ENCODE measurements around the gene CNPY2.

CNPY2 gene

DNA sequence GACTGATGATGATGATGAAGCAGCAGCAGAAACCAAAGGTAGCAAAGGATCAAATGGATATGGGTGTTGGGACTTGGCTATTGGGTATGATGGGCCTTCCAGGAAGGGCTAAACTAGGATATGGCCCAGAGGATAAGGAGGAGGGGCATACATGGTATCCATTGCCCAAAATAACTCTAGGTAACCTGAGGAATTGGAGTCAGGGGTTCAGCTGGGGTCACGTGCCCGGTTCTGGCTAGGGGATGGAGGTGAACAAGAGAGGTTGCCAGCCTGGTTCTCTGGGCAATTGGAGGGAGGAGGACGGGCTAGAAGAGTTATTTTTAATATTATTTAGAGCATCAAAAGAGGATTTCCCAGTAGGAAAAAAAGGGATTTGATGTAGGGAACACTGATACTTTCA, 54.9 kb downstream of the CNPY2 start:
- Histone ChIP-seq H3K4me3 (no peak overlapping the region), H3K36me3 (peaks cover under 1 to 4% (median 3%) of the 10 kb centered on the region in 3 donors), H3K27me3 (no peaks in the 10 kb centered on the region), H3K9me3 (no peaks in the 10 kb centered on the region), H3K27ac (no peak overlapping the region), H3K4me1 (peaks cover 0 to 30% (median 23%) of the 10 kb centered on the region in 4 donors)
- no peak for DNase-seq
- TF ChIP-seq, protein P1, sequence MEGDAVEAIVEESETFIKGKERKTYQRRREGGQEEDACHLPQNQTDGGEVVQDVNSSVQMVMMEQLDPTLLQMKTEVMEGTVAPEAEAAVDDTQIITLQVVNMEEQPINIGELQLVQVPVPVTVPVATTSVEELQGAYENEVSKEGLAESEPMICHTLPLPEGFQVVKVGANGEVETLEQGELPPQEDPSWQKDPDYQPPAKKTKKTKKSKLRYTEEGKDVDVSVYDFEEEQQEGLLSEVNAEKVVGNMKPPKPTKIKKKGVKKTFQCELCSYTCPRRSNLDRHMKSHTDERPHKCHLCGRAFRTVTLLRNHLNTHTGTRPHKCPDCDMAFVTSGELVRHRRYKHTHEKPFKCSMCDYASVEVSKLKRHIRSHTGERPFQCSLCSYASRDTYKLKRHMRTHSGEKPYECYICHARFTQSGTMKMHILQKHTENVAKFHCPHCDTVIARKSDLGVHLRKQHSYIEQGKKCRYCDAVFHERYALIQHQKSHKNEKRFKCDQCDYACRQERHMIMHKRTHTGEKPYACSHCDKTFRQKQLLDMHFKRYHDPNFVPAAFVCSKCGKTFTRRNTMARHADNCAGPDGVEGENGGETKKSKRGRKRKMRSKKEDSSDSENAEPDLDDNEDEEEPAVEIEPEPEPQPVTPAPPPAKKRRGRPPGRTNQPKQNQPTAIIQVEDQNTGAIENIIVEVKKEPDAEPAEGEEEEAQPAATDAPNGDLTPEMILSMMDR (IDR thresholded peaks at IDR 0.05): no peak
- intact Hi-C loops (cut with DNase I; ENCODE audit: low total_unique reads): loop anchor here (5.0 kb wide), 1 partner anchor 129 kb away; no protein-coding TSS in a partner anchor

GRCh38 chr12:56260380-56260779, 55.4 kb downstream of the CNPY2 start:
- no peak for DNase-seq
- Histone ChIP-seq H3K36me3 (peaks cover 6 to 10% (median 8%) of the 10 kb centered on the region in 3 donors), H3K9me3 (no peaks in the 10 kb centered on the region), H3K27me3 (no peaks in the 10 kb centered on the region), H3K27ac (no peak overlapping the region), H3K4me1 (peaks cover 0 to 31% (median 24%) of the 10 kb centered on the region in 4 donors), H3K4me3 (no peak overlapping the region)
- TF ChIP-seq, protein P1 (IDR thresholded peaks at IDR 0.05): no peak
- intact Hi-C loops (cut with DNase I; ENCODE audit: low total_unique reads): loop anchor here (5.0 kb wide), 1 partner anchor 128 kb away; no protein-coding TSS in a partner anchor
